Activated CD4-positive, alpha-beta T cell treated with anti-CD3 and anti-CD28 coated beads for 48 hours (primary cell): ENCODE results near the gene HOXC10.

Experiments
- DNase-seq: peaks from one replicate; pipeline ENCODE4 v3.0.0-alpha.2; 2020

HOXC10 gene

GRCh38 chr12:53984901-53985691 lies at the start of gene HOXC10:
Gene HOXC10, plus strand, starts transcription at chr12:53985146. Its CDS starts 114 bp downstream, at chr12:53985260.
- DNase-seq: peak; percentile 95

- DNase-seq: no peak
Observed at GRCh38 chr12:53935383-53936341, 49.3 kb upstream of the HOXC10 start.

GRCh38 chr12:53937099-53937498 lies 47.8 kb upstream of the HOXC10 start:
- DNase-seq: no peak

- DNase-seq: no peak
Observed at GRCh38 chr12:53937596-53938325, 47.2 kb upstream of the HOXC10 start.

GRCh38 chr12:53938326-53939140 lies 46.4 kb upstream of the HOXC10 start, which contains the start of gene HOXC13:
Gene HOXC13, plus strand, starts transcription at chr12:53938831. Its CDS starts 76 bp downstream, at chr12:53938907.
- peak; percentile 78 for DNase-seq

GRCh38 chr12:53939141-53940108 lies 45.5 kb upstream of the HOXC10 start:
- DNase-seq: no peak

GRCh38 chr12:53940443-53941014 lies 44.4 kb upstream of the HOXC10 start:
- DNase-seq: no peak

GRCh38 chr12:53941187-53941586 lies 43.8 kb upstream of the HOXC10 start:
- DNase-seq: no peak

GRCh38 chr12:53941750-53942149 lies 43.2 kb upstream of the HOXC10 start:
- no peak for DNase-seq

- DNase-seq: no peak
Observed at GRCh38 chr12:53942467-53942997, 42.4 kb upstream of the HOXC10 start.

- no peak for DNase-seq
Observed at GRCh38 chr12:53944209-53944608, 40.7 kb upstream of the HOXC10 start.

- DNase-seq: no peak
Observed at GRCh38 chr12:53944907-53945847, 39.8 kb upstream of the HOXC10 start.

GRCh38 chr12:53947743-53948142 lies 37.2 kb upstream of the HOXC10 start:
- DNase-seq: no peak

- DNase-seq: no peak
Observed at GRCh38 chr12:53948650-53949593, 36.0 kb upstream of the HOXC10 start.

GRCh38 chr12:53949631-53950436 lies 35.1 kb upstream of the HOXC10 start:
- no peak for DNase-seq

- DNase-seq: no peak
Observed at GRCh38 chr12:53950437-53950773, 34.5 kb upstream of the HOXC10 start.
